Measurements from ENCODE around the gene CIT.

CIT gene

GRCh38 chr12:119864591-119864990, 12.5 kb downstream of the CIT start:
- DNase-seq = no peak
- H3K9me3 ChIP-seq = no peaks in the 10 kb centered on the region
- no peak for TF ChIP-seq CTCF (IDR thresholded peaks at IDR 0.05; ENCODE audit: low read depth, low read length)
- no peak overlapping the region for H3K4me3 ChIP-seq (ENCODE audit: low read depth, low read length)
- H3K27me3 ChIP-seq = no peaks in the 10 kb centered on the region
- peaks cover 55% of the 10 kb centered on the region for H3K36me3 ChIP-seq
- H3K4me1 ChIP-seq = no peaks in the 10 kb centered on the region

GRCh38 chr12:119859241-119859640, 17.9 kb downstream of the CIT start:
- no peak for TF ChIP-seq CTCF (IDR thresholded peaks at IDR 0.05; ENCODE audit: low read depth, low read length)
- H3K27me3 ChIP-seq = no peaks in the 10 kb centered on the region
- H3K4me1 ChIP-seq = no peaks in the 10 kb centered on the region

GRCh38 chr12:119857041-119857591, 20.0 kb downstream of the CIT start:
- no peaks in the 10 kb centered on the region for H3K27me3 ChIP-seq
- H3K9me3 ChIP-seq = no peaks in the 10 kb centered on the region
- no peak for TF ChIP-seq CTCF (IDR thresholded peaks at IDR 0.05; ENCODE audit: low read depth, low read length)
- no peak for DNase-seq
- no peaks in the 10 kb centered on the region for H3K4me1 ChIP-seq
- peaks cover 32% of the 10 kb centered on the region for H3K36me3 ChIP-seq
- H3K4me3 ChIP-seq (ENCODE audit: low read depth, low read length) = no peak overlapping the region

More at GRCh38 chr12:119859241-119859640, 17.9 kb downstream of the CIT start:
- Histone ChIP-seq H3K36me3 (peaks cover 37% of the 10 kb centered on the region), H3K4me3 (ENCODE audit: low read depth, low read length) (no peak overlapping the region), H3K9me3 (no peaks in the 10 kb centered on the region)
- DNase-seq = no peak

GRCh38 chr12:119850330-119850729, 26.8 kb downstream of the CIT start:
- no peaks in the 10 kb centered on the region for H3K4me1 ChIP-seq
- H3K4me3 ChIP-seq (ENCODE audit: low read depth, low read length) = no peak overlapping the region
- H3K27me3 ChIP-seq = no peaks in the 10 kb centered on the region
- no peak for TF ChIP-seq CTCF (IDR thresholded peaks at IDR 0.05; ENCODE audit: low read depth, low read length)
- peaks cover 52% of the 10 kb centered on the region for H3K36me3 ChIP-seq
- H3K9me3 ChIP-seq = no peaks in the 10 kb centered on the region; the same call in 1 of the 2 replicates
- no peak for DNase-seq

GRCh38 chr12:119843100-119843499, 34.0 kb downstream of the CIT start:
- Histone ChIP-seq H3K27me3 (no peaks in the 10 kb centered on the region), H3K9me3 (no peaks in the 10 kb centered on the region; the same call in 1 of the 2 replicates), H3K36me3 (peaks cover 39% of the 10 kb centered on the region), H3K4me1 (no peaks in the 10 kb centered on the region), H3K4me3 (ENCODE audit: low read depth, low read length) (no peak overlapping the region)
- DNase-seq = no peak
- TF ChIP-seq CTCF (IDR thresholded peaks at IDR 0.05; ENCODE audit: low read depth, low read length) = no peak

GRCh38 chr12:119842380-119842779, 34.7 kb downstream of the CIT start:
- no peak for DNase-seq
- H3K36me3 ChIP-seq = peaks cover 36% of the 10 kb centered on the region
- no peak for TF ChIP-seq CTCF (IDR thresholded peaks at IDR 0.05; ENCODE audit: low read depth, low read length)
- H3K4me3 ChIP-seq (ENCODE audit: low read depth, low read length) = no peak overlapping the region
- no peaks in the 10 kb centered on the region for H3K4me1 ChIP-seq
- H3K27me3 ChIP-seq = no peaks in the 10 kb centered on the region
- H3K9me3 ChIP-seq = no peaks in the 10 kb centered on the region; the same call in 1 of the 2 replicates
